GM10248 (cell line): ENCODE measurements around the gene KIF26B.

Experiments
- CTCF ChIA-PET: fragments of 300-600 bp; sonication (Branson Sonifier 250); formaldehyde crosslinking; extraction: SDS; loops from one replicate; lab custom pipeline; 2021; ENCODE audit warnings: antibody characterized with exemption; lab: Yijun Ruan, JAX
- POLR2A ChIA-PET: fragments of 350-650 bp; sonication (Branson Sonifier 250); formaldehyde crosslinking; extraction: SDS; loops from one replicate; lab custom pipeline; 2020; ENCODE audit warnings: antibody characterized with exemption; lab: Yijun Ruan, JAX
- DNase-seq: peaks from one replicate; pipeline ENCODE4 v3.0.0; 2012; ENCODE audit errors: extremely low spot score
- TF ChIP-seq, protein P1 (sequence below): IDR thresholded peaks from 2 replicates; pipeline ENCODE4 v1.5.1; 2012; ENCODE audit warnings: mild to moderate bottlenecking, low read depth; ENCODE audit errors: extremely low read depth, missing control alignments, control extremely low read depth

KIF26B gene

DNA sequence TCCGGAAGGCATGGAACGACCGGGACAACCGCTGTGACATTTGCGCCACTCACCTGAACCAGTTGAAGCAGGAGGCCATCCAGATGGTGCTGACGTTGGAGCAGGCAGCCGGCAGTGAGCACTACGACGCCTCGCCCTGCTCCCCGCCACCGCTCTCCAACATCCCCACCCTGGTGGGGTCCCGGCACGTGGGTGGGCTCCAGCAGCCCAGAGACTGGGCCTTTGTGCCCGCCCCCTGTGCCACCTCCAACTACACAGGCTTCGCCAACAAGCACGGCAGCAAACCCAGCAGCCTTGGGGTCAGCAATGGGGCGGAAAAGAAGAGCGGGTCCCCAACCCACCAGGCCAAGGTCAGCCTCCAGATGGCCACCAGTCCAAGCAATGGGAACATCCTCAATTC lies 212.1 kb downstream of the KIF26B start:
- DNase-seq: no peak
- TF ChIP-seq, protein P1, sequence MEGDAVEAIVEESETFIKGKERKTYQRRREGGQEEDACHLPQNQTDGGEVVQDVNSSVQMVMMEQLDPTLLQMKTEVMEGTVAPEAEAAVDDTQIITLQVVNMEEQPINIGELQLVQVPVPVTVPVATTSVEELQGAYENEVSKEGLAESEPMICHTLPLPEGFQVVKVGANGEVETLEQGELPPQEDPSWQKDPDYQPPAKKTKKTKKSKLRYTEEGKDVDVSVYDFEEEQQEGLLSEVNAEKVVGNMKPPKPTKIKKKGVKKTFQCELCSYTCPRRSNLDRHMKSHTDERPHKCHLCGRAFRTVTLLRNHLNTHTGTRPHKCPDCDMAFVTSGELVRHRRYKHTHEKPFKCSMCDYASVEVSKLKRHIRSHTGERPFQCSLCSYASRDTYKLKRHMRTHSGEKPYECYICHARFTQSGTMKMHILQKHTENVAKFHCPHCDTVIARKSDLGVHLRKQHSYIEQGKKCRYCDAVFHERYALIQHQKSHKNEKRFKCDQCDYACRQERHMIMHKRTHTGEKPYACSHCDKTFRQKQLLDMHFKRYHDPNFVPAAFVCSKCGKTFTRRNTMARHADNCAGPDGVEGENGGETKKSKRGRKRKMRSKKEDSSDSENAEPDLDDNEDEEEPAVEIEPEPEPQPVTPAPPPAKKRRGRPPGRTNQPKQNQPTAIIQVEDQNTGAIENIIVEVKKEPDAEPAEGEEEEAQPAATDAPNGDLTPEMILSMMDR: no peak
- CTCF ChIA-PET: no interaction called here
- POLR2A ChIA-PET: no interaction called here

DNA sequence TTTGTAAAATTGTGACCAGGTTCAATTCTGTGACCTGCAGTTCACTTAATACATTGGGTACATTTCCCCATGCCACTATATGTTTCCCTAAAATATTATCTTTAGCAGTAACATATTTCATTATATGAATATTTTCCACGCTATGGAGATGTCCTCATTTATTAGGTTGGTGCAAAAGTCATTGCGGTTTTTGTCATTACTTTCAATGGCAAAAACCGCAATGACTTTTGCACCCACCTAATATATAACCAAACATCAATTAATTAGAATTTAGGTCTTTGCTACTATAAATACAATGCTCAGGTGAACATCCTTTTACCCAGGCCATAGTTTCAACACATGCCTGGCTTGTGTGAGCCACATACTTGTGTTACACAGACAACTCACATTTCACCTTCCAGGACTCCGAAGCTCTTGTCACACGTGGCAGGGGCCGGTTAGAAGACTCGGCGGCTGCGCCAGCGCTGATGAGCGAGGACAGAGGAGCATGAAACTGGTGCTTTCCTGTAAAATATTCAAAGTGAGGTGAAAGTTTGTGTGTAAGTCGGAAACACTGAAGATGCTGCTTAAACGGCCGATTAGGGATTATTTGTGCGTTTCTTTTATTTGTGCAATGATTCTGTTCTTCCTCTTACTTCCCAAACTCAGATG lies 215.5 kb downstream of the KIF26B start:
- ChIA-PET POLR2A (no interaction called here), CTCF (no interaction called here)
- TF ChIP-seq, protein P1: no peak
- DNase-seq: no peak

DNA sequence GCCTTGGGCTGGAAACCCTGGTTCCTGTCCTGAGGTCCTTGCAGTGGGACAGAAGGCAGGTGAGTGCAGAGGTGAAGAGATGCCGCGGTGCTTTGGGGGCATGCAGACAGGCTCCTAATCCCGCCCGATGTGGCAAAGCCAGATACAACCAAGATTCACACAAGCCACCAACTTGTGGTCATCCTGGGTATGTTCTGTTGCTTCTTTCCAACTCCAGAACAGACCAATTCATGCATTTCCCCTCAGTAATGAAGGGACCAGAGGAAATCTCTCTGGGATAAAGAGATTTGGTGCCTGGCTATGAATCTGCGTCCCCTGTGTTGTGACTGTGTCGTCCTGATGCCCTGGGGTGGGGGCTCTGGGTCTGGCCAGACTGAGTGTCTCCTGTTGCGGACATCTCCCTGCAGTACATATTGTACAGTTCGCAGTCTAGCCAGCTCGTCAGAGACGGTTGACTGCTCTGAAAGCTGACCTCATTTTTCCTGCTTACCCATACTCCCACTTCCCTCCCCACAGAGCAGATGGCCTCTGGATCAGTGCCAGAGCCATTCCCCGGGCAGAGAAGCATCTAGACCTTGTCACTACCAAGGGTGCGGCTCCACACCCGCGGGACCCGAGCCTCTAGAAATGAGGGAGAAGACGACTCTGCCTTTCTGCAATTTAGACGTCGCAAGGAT lies 216.3 kb downstream of the KIF26B start:
- POLR2A ChIA-PET: no interaction called here
- TF ChIP-seq, protein P1: no peak
- CTCF ChIA-PET: no interaction called here
- DNase-seq: no peak

DNA sequence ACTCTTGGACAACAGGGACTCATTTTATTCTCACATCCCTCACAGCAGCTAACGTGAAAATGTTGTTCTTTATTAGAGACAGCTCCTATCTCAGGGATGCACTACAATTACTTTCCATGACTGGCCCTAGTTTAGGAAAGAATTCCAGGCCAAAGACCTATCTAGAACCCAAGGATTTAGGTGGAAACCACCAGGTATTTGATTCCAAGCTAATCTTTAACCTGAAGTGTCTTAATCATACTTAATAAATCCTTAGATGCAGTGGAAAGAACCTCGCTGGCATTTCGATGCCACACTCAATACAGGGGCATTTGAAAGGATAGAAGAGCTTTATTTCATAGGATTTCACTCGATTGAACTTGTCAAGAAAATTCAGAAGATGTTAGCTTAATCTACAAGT lies 218.3 kb downstream of the KIF26B start:
- TF ChIP-seq, protein P1: no peak
- ChIA-PET POLR2A (no interaction called here), CTCF (interaction anchor here (1.0 kb wide), 1 partner anchor 13 kb away, joined by 3 read pairs; no protein-coding TSS in a partner anchor)
- DNase-seq: no peak

DNA sequence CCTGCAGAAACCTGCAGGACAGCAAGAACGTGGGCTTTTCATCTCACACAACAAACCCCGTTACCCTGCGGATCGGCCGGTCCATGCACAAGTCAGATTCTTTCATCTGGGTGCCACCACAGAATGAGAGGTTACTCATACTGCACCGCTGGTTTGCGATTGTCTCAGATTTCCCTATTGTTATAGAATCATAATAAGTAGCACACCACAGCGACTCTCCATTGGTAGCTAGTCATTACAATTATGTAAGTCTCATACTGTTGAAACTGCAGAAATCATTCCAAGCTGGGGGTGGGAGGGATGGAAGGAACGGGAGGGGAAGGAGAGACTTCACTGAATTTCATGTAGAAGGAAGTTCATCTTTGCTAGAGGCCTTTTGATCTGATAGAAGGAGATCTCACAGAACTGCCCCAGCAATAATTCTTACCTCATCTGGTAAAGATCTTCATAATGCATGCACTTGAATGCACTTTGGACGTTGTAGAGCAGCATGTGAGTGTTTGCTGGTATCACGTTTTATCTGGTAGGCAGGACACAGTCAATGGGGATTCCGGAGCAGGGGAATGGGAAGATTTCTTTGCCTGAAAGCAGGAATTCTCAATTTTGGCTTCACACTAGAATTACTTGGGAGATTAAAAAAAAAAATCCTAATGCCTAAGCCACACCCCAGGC lies 221.1 kb downstream of the KIF26B start:
- DNase-seq: no peak
- CTCF ChIA-PET: interaction anchor here (1.5 kb wide), 1 partner anchor 16 kb away, joined by 3 read pairs; no protein-coding TSS in a partner anchor
- POLR2A ChIA-PET: no interaction called here
- TF ChIP-seq, protein P1: no peak

DNA sequence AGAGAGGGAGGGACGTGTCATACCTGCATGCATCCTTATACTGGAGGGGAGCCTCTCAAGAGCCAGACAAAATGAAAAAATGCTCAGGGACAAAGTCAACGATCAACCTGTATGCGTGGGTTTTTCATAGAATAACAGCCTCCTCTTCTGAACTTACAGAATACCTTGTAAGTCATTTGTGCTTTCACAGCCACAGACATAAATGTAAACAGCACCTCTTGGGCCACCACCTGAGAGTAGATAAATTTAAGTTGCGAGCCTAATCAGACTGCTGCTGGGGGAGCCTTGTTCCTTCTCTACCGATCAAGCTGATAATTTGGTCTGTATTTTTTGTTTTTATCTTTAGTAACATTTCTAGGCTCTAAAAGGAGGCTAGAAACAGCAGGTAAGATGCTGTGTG lies 223.1 kb downstream of the KIF26B start:
- POLR2A ChIA-PET: no interaction called here
- DNase-seq: no peak
- TF ChIP-seq, protein P1: no peak
- CTCF ChIA-PET: no interaction called here
